SW 1271 (cell line): ENCODE data around the gene HMCES.
"Not testable (repeated sequence)": the region's sequence is repeated elsewhere in the genome, so short reads cannot be mapped to it uniquely, and the experiment has no call there.

Experiments used
- DNase-seq, 2 experiments: peaks; one replicate each; lab custom pipeline; 2025; lab: John Stamatoyannopoulos, UW

HMCES gene

GRCh38 chr3:129257609-129258008, 21.1 kb upstream of the HMCES start:
- DNase-seq, result no peak

DNA sequence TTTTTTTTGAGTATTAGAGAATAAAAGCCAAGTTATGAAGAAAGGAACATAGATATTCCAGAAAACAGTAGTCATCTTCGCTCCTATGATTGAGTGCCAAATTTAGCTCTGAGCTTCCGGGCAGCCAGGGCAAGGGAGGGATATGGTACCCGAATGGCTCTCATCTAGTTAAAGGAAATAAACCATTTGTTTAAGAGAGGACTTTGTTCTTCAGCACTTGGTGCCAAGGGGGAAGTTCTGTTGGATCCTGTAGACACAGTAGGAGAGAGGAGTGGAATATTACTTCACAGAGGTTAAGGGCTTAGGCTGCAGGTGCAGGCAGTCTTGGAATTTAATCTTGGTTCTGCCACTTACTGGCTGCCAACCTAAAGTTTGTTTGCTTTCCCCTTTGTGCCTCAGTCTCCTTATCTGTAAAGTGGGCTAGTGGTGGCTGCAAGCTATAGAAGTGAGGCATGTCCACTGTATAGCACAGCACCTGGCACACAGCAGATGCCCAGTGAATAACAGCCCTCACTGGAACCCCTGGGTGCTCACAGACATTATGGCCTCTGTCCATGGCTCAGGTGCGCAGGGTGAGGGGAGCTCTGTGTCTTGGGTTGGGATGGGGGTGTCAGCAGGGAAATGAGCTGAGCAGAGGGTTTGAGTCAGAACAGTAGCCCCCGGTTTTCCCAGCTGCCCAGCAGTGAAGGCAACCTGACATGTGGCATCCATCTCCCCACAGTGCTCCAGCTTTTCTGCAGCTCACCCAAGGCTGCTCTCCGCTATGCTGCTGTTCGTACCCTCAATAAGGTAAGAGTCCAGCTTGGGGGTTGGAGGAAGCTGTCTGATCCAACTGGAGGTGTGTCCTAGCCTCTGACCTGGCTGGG, 18.8 kb upstream of the HMCES start:
- no peak for DNase-seq

GRCh38 chr3:129260606-129261005, 18.1 kb upstream of the HMCES start:
- DNase-seq, result no peak

DNA sequence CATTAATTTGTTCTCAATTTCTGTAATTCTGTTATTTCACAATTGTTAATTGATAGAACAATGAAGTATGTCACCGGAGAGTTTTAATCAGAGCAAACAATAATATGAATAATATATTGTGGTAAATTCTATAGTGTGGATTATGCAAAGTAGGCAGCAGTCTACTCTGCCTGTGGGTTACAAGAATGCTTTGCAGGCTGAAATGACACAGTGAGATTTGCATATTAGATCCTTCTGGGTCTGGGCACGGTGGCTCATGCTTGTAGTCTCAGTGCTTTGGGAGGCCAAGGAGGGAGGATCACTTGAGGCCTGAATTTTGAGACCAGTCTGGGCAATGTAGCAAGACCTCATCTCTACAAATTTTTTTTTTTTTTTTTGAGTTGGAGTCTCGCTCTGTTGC, 16.8 kb upstream of the HMCES start:
- DNase-seq, result no peak

DNA sequence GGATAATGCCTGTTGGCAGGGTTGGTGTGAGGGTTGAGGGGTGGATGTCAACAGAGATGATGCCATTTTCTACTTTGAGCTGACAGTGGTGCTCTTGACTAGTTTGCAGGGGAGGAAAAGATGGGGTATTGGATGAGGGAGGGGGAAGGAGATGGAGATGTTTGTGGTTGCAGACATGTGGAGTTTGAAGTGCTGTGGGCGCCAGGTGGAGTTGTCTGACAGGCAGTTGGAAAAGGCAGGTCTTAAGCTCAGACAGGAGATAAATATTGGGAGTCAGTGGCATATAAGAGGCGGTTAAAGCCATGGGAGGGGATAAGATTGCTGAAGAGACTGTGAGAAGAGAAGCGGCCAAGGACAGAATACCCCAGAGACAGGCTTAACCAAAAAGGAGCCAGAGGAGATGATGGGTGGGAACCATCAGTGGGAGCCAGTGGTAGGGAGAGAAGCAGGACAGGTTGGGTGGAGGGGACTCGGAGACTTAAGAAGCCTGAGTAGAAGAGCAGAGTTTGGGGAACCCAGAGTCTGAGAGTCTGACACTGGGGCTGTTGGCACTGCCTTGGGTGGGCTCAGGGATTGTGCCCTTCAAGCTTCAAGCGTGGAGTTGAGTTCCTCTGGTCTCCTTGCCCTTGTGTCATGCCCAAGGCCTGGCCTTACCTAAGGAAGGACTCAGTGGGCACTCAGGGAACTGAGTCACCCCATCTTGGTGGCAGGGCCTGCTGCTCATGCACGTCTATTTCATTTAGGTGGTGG, 15.3 kb upstream of the HMCES start:
- DNase-seq, result no peak

- not testable (repeated sequence) for DNase-seq
Measured at GRCh38 chr3:129264994-129265393, 13.7 kb upstream of the HMCES start.

DNA sequence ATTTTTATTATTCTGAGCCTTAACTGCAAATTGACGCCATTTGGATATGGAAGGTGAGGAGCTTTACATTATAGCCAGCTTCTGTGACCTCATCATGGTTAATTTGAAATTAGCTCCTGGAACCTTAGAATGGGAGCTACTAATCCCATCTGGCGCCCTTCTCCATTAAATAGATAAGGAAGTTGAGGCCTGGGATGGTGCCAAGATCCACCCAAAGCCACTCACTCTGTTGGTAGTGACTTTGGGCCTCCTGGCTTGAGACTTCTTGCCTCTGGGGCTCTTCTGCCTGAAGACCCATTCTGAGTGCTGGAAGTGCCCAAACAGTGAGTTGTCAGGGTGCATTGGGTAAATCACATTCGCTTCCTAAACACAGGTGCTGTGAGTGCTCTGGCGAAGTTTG, 12.0 kb upstream of the HMCES start:
- no peak for DNase-seq

DNA sequence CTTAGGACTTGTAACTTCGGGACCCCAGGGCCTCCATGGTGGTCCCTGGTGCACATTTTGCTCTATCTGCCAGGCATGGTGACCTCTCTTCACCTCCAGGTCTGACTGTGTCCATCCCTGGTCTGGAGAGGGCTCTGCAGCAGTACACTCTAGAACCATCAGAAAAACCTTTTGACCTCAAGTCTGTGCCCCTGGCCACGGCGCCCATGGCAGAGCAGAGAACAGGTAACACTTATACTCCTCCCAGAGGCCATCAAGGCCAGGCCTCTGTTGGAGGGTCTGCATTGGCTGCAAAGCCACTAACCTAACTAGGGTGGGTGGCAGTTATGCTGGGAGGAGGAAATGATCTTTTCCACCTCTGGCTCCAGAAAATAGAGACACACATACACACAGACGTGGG, 10.3 kb upstream of the HMCES start:
- no peak for DNase-seq

- no peak for DNase-seq
Measured at GRCh38 chr3:129271674-129272073, 7.0 kb upstream of the HMCES start.

- no peak for DNase-seq
Measured at GRCh38 chr3:129276385-129276784, 2.3 kb upstream of the HMCES start.

GRCh38 chr3:129277829-129278271, 820 bp upstream of the HMCES start:
- no peak for DNase-seq

- peak; percentile 39 to 70 for DNase-seq
Measured at GRCh38 chr3:129278966-129279906, 566 bp downstream of the HMCES start.

- no peak for DNase-seq
Measured at GRCh38 chr3:129280183-129280582, 1.5 kb downstream of the HMCES start.

GRCh38 chr3:129281726-129282125, 3.1 kb downstream of the HMCES start:
- DNase-seq, result no peak

DNA sequence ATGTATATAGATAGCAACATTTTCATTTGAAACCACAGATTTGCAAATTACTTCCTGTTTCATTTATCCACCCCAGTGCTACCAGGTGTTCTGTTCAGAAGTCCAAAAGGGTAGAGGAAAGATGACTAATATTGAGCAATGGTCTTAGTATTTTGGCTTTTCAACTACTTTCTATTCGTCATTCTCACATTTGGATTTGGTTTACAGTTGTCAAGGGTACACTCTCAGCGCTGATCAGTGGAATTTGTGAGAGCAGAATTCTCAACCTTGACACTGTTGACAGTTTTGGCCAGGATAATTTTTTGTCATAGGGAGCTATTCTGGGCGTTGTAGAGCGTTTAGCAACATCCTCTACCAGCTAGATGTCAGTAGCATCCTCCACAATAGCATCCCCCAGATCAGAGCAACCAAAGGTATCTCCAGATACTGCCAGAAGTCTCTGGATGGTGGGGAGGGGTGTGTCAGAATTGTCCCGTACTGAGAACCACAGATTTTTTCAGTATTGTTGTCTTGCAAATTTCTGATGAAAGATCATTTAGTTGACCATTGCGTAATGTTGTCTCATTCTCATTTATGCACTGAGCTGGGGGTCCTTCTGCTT, 4.2 kb downstream of the HMCES start:
- DNase-seq, result no peak

DNA sequence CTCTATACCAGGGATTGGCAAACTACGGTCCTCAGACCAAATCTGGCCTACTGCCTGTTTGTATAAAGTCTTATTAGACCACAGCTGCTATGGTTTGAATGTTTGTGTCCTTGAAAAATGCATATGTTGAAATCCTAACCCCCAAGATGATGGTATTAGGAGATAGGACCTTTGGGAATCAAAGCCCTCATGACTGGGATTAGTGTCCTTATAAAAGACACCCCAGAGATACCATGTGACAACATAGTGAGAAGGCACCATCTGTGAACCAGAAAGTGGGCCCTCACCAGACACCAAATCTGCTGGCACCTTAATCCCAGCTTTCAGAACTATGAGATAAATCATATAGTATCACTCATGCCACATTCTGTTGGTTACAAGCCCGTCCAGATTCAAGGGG, 7.4 kb downstream of the HMCES start:
- no peak for DNase-seq

GRCh38 chr3:129288446-129288845, 9.8 kb downstream of the HMCES start:
- DNase-seq, result no peak

GRCh38 chr3:129289201-129289921, 10.7 kb downstream of the HMCES start:
- no peak for DNase-seq

GRCh38 chr3:129291236-129291886, 12.7 kb downstream of the HMCES start:
- no peak for DNase-seq

DNA sequence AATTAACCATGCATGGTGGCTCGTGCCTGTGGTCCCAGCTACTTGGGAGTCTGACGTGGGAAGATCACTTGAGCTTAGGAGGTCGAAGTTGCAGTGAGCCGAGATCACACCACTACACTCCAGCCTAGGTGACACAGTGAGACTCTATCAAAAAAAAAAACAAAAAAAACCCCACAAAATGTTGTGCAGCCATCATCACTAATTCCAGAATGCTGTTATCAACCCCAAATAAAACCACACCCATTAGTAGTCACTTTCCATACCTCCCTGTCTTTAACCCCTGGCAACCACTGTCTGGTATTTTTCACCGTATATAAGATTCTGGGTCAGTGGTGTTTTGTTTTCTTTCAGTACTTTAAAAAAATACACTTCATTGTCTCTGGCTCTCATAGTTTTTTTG, 16.6 kb downstream of the HMCES start:
- DNase-seq, result no peak
